ENCODE measurements around the gene SDHAF2. TPM values are rescaled to one million over a fixed set of nuclear protein-coding genes. Genes with fewer than 3 reads are reported as not detected.
A peak's percentile ranks its signal among the peaks of the same experiment; 100 is the strongest.

SDHAF2 gene
- total and polyA plus RNA-seq, 9 of the 15 experiments (the other 6 are each of a cell fraction or from before 2014, with no cell fraction given), result 21.2 to 144 (median 40.4) TPM

GRCh38 chr11:61472868-61473267, 42.9 kb downstream of the SDHAF2 start:
- no peak overlapping the region for H2AFZ ChIP-seq (ENCODE audit: low read depth, low read length)
- BruUV-seq (replicated peaks), result no TSS peak
- no peaks in the 10 kb centered on the region for H3K36me3 ChIP-seq (ENCODE audit: control insufficient read depth, insufficient read depth, low read length)
- no peak for DNase-seq (ENCODE audit: extremely low read depth in 1 of 4, low spot score in 3 of 4)
- no peak overlapping the region for H3K4me3 ChIP-seq
- ChIA-PET POLR2A (interaction anchor here (0.9 to 1.1 kb wide), 3 partner anchors 16 to 45 kb away, joined by 3 read pairs; no protein-coding TSS in a partner anchor), CTCF (ENCODE audit: low intra/inter-chr PET ratio) (no interaction called here)
- intact Hi-C loops (cut with micrococcal nuclease), result no loop called here
- in situ Hi-C loops (cut with MboI), result no loop called here
- H3K9me1 ChIP-seq (ENCODE audit: control insufficient read depth, insufficient read depth, low read length), result no peaks in the 10 kb centered on the region
- ATAC-seq, result no peak
- 54% methylated on average over 4 of the region's 5 CpGs for WGBS (ENCODE audit: insufficient coverage, low coverage, missing lambda C conversion rate)
- H3K27ac ChIP-seq (ENCODE audit: extremely low read depth, low read depth, low read length), result no peak overlapping the region
- H3K27me3 ChIP-seq (ENCODE audit: control insufficient read depth in 2 of 2, insufficient read depth in 2 of 2, low read length in 2 of 2), result peaks cover 0 to 1% of the 10 kb centered on the region in 2 experiments; a peak in 1 of 5 replicates
- no peaks in the 10 kb centered on the region for H3K79me2 ChIP-seq (ENCODE audit: control insufficient read depth, insufficient read depth, low read length)
- no peak for FAIRE-seq
- TF ChIP-seq ARHGAP35 (IDR thresholded peaks at IDR 0.05; ENCODE audit: partially characterized antibody) (no peak), ZNF121 (CRISPR knock-in tag; conservative IDR thresholded peaks at IDR 0.05) (peak; percentile 47; the same call in 1 of the 2 replicates)
- peaks cover 0 to 6% of the 10 kb centered on the region in 2 experiments; a peak in 2 of 5 replicates for H3K4me1 ChIP-seq (replicated peaks in 1 of 2; ENCODE audit: control insufficient read depth in 2 of 2, insufficient read depth in 2 of 2, low read length in 2 of 2)
- H4K20me1 ChIP-seq (replicated peaks; ENCODE audit: control insufficient read depth, insufficient read depth, low read length), result peaks cover 7% of the 10 kb centered on the region; the same call in 1 of the 2 replicates
- no peaks in the 10 kb centered on the region for H3K9me3 ChIP-seq (replicated peaks; ENCODE audit: control insufficient read depth, insufficient read depth, low read depth, low read length)
- no peak overlapping the region for H3K4me2 ChIP-seq (ENCODE audit: insufficient read depth, low read length)
- no peak overlapping the region for H3K9ac ChIP-seq (ENCODE audit: insufficient read depth in 1 of 2, low read depth in 2 of 2, low read length in 2 of 2)

DNA sequence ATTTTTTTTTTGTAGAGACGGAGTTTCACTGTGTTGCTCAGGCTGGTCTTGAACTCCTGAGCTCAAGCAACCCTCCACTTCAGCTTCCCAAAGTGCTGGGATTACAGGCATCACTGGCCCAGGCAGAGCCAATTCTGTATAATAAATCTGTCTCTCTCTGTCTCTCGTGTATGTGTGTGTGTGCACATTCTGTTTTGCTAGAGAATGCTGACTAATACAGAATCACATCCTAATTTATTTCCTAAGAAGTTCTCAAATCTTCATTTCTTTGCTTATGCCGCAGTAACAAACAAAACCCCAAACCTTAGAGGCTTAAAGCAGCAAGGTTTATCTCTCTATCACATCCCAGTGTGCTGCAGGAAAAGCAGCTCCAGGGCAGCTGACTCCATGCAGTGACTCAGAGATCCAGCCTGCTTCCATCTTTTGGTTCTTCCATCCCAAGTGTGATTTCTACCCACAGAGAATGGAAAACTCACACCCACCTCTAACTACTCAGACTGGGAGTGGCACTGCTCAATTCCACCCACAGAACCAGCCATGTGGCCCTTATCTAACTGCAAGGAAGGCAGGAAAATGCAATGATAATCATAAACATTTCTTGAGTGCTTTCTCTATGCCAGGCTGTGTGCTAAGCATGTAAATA, 43.6 kb downstream of the SDHAF2 start:
- H3K79me2 ChIP-seq (ENCODE audit: control insufficient read depth, insufficient read depth, low read length), result no peaks in the 10 kb centered on the region
- H3K4me1 ChIP-seq (replicated peaks in 1 of 2; ENCODE audit: control insufficient read depth in 2 of 2, insufficient read depth in 2 of 2, low read length in 2 of 2), result peaks cover 0 to 7% of the 10 kb centered on the region in 2 experiments; a peak in 2 of 5 replicates
- no TSS peak for BruUV-seq (replicated peaks)
- peaks cover 9% of the 10 kb centered on the region; the same call in 1 of the 2 replicates for H4K20me1 ChIP-seq (replicated peaks; ENCODE audit: control insufficient read depth, insufficient read depth, low read length)
- FAIRE-seq (peak; percentile 15), ATAC-seq (no peak), DNase-seq (ENCODE audit: extremely low read depth in 1 of 4, low spot score in 3 of 4) (no peak)
- H3K4me3 ChIP-seq, result no peak overlapping the region
- H3K4me2 ChIP-seq (ENCODE audit: insufficient read depth, low read length), result no peak overlapping the region
- H3K9me1 ChIP-seq (ENCODE audit: control insufficient read depth, insufficient read depth, low read length), result no peaks in the 10 kb centered on the region
- no peaks in the 10 kb centered on the region for H3K9me3 ChIP-seq (replicated peaks; ENCODE audit: control insufficient read depth, insufficient read depth, low read depth, low read length)
- peaks cover 0 to 7% of the 10 kb centered on the region in 2 experiments; a peak in 3 of 5 replicates for H3K27me3 ChIP-seq (ENCODE audit: control insufficient read depth in 2 of 2, insufficient read depth in 2 of 2, low read length in 2 of 2)
- H2AFZ ChIP-seq (ENCODE audit: low read depth, low read length), result no peak overlapping the region
- POLR2A ChIA-PET, result no interaction called here
- in situ Hi-C loops (cut with MboI), result no loop called here
- WGBS (ENCODE audit: insufficient coverage, low coverage, missing lambda C conversion rate), result 51% methylated on average over 2 of the region's 3 CpGs
- no peaks in the 10 kb centered on the region for H3K36me3 ChIP-seq (ENCODE audit: control insufficient read depth, insufficient read depth, low read length)
- intact Hi-C loops (cut with micrococcal nuclease), result no loop called here
- H3K27ac ChIP-seq (ENCODE audit: extremely low read depth, low read depth, low read length), result no peak overlapping the region
- no peak overlapping the region for H3K9ac ChIP-seq (ENCODE audit: insufficient read depth in 1 of 2, low read depth in 2 of 2, low read length in 2 of 2)
- CTCF ChIA-PET (ENCODE audit: low intra/inter-chr PET ratio), result no interaction called here
- TF ChIP-seq NR2C1 (IDR thresholded peaks at IDR 0.05), result no peak
- no peak for TF ChIP-seq NR2C1 (tag; IDR thresholded peaks at IDR 0.05)
- no peak for TF ChIP-seq MEF2A (IDR thresholded peaks at IDR 0.05; ENCODE audit: control insufficient read depth, low read depth, low read length)
- no peak for TF ChIP-seq SRSF9 (IDR thresholded peaks at IDR 0.05; ENCODE audit: borderline replicate concordance, low read depth, low read length)
- no peak for TF ChIP-seq MBD2 (IDR thresholded peaks at IDR 0.05; ENCODE audit: borderline replicate concordance, low read depth)
- no peak for TF ChIP-seq STAT5B (CRISPR knock-in tag; IDR thresholded peaks at IDR 0.05)
- no peak for TF ChIP-seq CHD4 (IDR thresholded peaks at IDR 0.05; ENCODE audit: insufficient read depth, insufficient replicate concordance, low read depth, low read length, poor library complexity, severe bottlenecking)
- no peak for TF ChIP-seq SREBF1 (IDR thresholded peaks at IDR 0.05; ENCODE audit: borderline replicate concordance, low read depth, low read length)
- no peak for TF ChIP-seq ELF1 (tag; IDR thresholded peaks at IDR 0.05)
- TF ChIP-seq, protein P1, sequence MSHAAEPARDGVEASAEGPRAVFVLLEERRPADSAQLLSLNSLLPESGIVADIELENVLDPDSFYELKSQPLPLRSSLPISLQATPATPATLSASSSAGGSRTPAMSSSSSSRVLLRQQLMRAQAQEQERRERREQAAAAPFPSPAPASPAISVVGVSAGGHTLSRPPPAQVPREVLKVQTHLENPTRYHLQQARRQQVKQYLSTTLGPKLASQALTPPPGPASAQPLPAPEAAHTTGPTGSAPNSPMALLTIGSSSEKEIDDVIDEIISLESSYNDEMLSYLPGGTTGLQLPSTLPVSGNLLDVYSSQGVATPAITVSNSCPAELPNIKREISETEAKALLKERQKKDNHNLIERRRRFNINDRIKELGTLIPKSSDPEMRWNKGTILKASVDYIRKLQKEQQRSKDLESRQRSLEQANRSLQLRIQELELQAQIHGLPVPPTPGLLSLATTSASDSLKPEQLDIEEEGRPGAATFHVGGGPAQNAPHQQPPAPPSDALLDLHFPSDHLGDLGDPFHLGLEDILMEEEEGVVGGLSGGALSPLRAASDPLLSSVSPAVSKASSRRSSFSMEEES (CRISPR knock-in tag; IDR thresholded peaks at IDR 0.05), result no peak
- TF ChIP-seq ZNF436 (CRISPR knock-in tag; IDR thresholded peaks at IDR 0.05), result no peak
- TF ChIP-seq C11orf30 (IDR thresholded peaks at IDR 0.05; ENCODE audit: low read depth), result peak; percentile 35; the same call in 1 of the 2 replicates
- TF ChIP-seq ZNF347 (CRISPR knock-in tag; IDR thresholded peaks at IDR 0.05; ENCODE audit: low read depth), result no peak
- no peak for TF ChIP-seq RFX5 (IDR thresholded peaks at IDR 0.05; ENCODE audit: low read depth, low read length)
